HepG2 (cell line): ENCODE results near the gene OARD1. TPM values are rescaled to one million over a fixed set of nuclear protein-coding genes. Genes with fewer than 3 reads are reported as not detected.

Source experiments
- E2F5 ChIP-seq: sonication (generic); formaldehyde crosslinking; conservative IDR thresholded peaks from 2 replicates; pipeline ENCODE4 v1.4.0; 2020; ENCODE audit warnings: missing genetic modification reagents
- HMGXB4 ChIP-seq, 2 experiments: sonication (generic) in 1 of 2; formaldehyde crosslinking in 1 of 2; IDR thresholded peaks; 2 replicates each; pipeline versions ENCODE4 v1.4.0 to v1.6.1; 2018 to 2020; ENCODE audit warnings: missing genetic modification reagents in 2 of 2, borderline replicate concordance in 1 of 2, low read depth in 1 of 2, mild to moderate bottlenecking in 1 of 2, missing biosample characterization in 1 of 2
- HNF4A ChIP-seq: sonication (generic); formaldehyde crosslinking; IDR thresholded peaks from 2 replicates; pipeline ENCODE4 v1.4.0; 2020; ENCODE audit warnings: missing genetic modification reagents
- MED13 ChIP-seq: sonication (generic); formaldehyde crosslinking; IDR thresholded peaks from 2 replicates; pipeline ENCODE4 v1.5.0; 2020; ENCODE audit warnings: missing genetic modification reagents
- MEIS2 ChIP-seq: sonication (generic); formaldehyde crosslinking; IDR thresholded peaks from 2 replicates; pipeline ENCODE4 v1.9.0; 2021; ENCODE audit warnings: mild to moderate bottlenecking, missing genetic modification reagents
- NR0B2 ChIP-seq: sonication (generic); formaldehyde crosslinking; IDR thresholded peaks from 2 replicates; pipeline ENCODE4 v1.4.0; 2020; ENCODE audit warnings: mild to moderate bottlenecking, missing genetic modification reagents
- PBX3 ChIP-seq: sonication (generic); formaldehyde crosslinking; IDR thresholded peaks from 2 replicates; pipeline ENCODE4 v1.8.1; 2023; ENCODE audit warnings: missing genetic modification reagents, inconsistent platforms, borderline replicate concordance
- RBM39 ChIP-seq: fragments of 200-400 bp; formaldehyde crosslinking; IDR thresholded peaks from one replicate; pipeline ENCODE4 v1.6.1; 2018; ENCODE audit warnings: antibody characterized with exemption, mild to moderate bottlenecking, low read depth, low read length; ENCODE audit not compliant: poor library complexity, severe bottlenecking
- TEAD3 ChIP-seq: optimal IDR thresholded peaks from 2 replicates; pipeline ENCODE3; 2016; ENCODE audit warnings: borderline replicate concordance
- ZBTB34 ChIP-seq: sonication (generic); formaldehyde crosslinking; IDR thresholded peaks from 2 replicates; pipeline ENCODE4 v1.8.0; 2022; ENCODE audit warnings: mild to moderate bottlenecking, missing genetic modification reagents
- ZBTB44 ChIP-seq: sonication (generic); formaldehyde crosslinking; IDR thresholded peaks from 2 replicates; pipeline ENCODE4 v1.4.0; 2020; ENCODE audit warnings: missing genetic modification reagents
- ZFP36 ChIP-seq: fragments of 150-350 bp; IDR thresholded peaks from 2 replicates; pipeline ENCODE4 v1.6.1; 2018; ENCODE audit warnings: borderline replicate concordance, low read length, low read depth; ENCODE audit not compliant: partially characterized antibody
- ZFY ChIP-seq: sonication (generic); formaldehyde crosslinking; IDR thresholded peaks from 2 replicates; pipeline ENCODE4 v1.4.0; 2020; ENCODE audit warnings: missing genetic modification reagents
- ZNF543 ChIP-seq: sonication (generic); formaldehyde crosslinking; IDR thresholded peaks from 2 replicates; pipeline ENCODE4 v1.4.0; 2020; ENCODE audit warnings: mild to moderate bottlenecking, missing genetic modification reagents
- ZNF546 ChIP-seq: sonication (generic); formaldehyde crosslinking; conservative IDR thresholded peaks from 2 replicates; pipeline ENCODE4 v1.8.1; 2023; ENCODE audit warnings: mild to moderate bottlenecking, missing genetic modification reagents
- ZNF777 ChIP-seq: sonication (generic); formaldehyde crosslinking; IDR thresholded peaks from 2 replicates; pipeline ENCODE4 v1.4.0; 2020; ENCODE audit warnings: missing genetic modification reagents
- ZNF780A ChIP-seq: sonication (generic); formaldehyde crosslinking; IDR thresholded peaks from 2 replicates; pipeline ENCODE4 v1.8.0; 2022; ENCODE audit warnings: mild to moderate bottlenecking, missing genetic modification reagents, moderate library complexity
- ZNF839 ChIP-seq: sonication (generic); formaldehyde crosslinking; IDR thresholded peaks from 2 replicates; pipeline ENCODE4 v1.4.0; 2020; ENCODE audit warnings: missing genetic modification reagents, mild to moderate bottlenecking, borderline replicate concordance
- polyA plus RNA-seq, 8 experiments: library from polyadenylated mRNA; depleted of rRNA in 3 of 8; stranded (reverse) in 7 of 8; unstranded in 1 of 8; fragments of >200 nt; fragmentation: Illumina TruSeq in 4 of 8; extraction: Trizol in 4 of 8; gene quantifications; 2 replicates each; pipeline versions ENCODE4 v1.2.1 to v1.2.3, GENCODE V29; 2011 to 2016; ENCODE audit warnings: low read depth in 4 of 8, missing spikeins in 1 of 8, mixed read lengths in 1 of 8; ENCODE audit not compliant: insufficient read depth in 1 of 8
- total RNA-seq, 5 experiments: library from RNA; depleted of rRNA; stranded (reverse); fragments of >200 nt; fragmentation: Illumina TruSeq; extraction: Trizol; gene quantifications; 2 replicates each; pipeline ENCODE4 v1.2.3, GENCODE V29; 2016; ENCODE audit warnings: low read depth in 1 of 5

Gene OARD1
- total and polyA plus RNA-seq, 2 of the 13 experiments (the other 11 are each of a cell fraction or from before 2014, with no cell fraction given) = 18.4 to 49.0 TPM

- peak; percentile 49; the same call in 1 of the 2 replicates for TF ChIP-seq E2F5 (CRISPR knock-in tag)
- TF ChIP-seq ZNF839 (CRISPR knock-in tag) = 0 out of 2 replicates have a peak, but pooled peaks have one; percentile 22
- TF ChIP-seq MED13 = 0 out of 2 replicates have a peak, but pooled peaks have one; percentile 47
- TF ChIP-seq ZBTB34 (CRISPR knock-in tag) = peak; percentile 63; the same call in 1 of the 2 replicates
- peak; percentile 83 for TF ChIP-seq RBM39
- TF ChIP-seq HMGXB4 (CRISPR knock-in tag; IDR thresholded peaks at IDR 0.05; ENCODE audit: borderline replicate concordance in 1 of 2, low read depth in 1 of 2) = peak; percentile 84 to 88; a peak in 3 of 4 replicates
- TF ChIP-seq ZNF780A (CRISPR knock-in tag) = no peak
- TF ChIP-seq ZBTB44 (CRISPR knock-in tag) = no peak
- peak; percentile 80; the same call in 1 of the 2 replicates for TF ChIP-seq ZNF543
- peak; percentile 37; the same call in 1 of the 2 replicates for TF ChIP-seq PBX3 (CRISPR knock-in tag)
- 0 out of 2 replicates have a peak, but pooled peaks have one; percentile 59 for TF ChIP-seq ZNF546 (CRISPR knock-in tag)
- TF ChIP-seq MEIS2 (CRISPR knock-in tag) = peak; percentile 29; the same call in 1 of the 2 replicates
- peak; percentile 39; the same call in 1 of the 2 replicates for TF ChIP-seq ZNF777 (CRISPR knock-in tag)
- peak; percentile 18 for TF ChIP-seq TEAD3
- TF ChIP-seq HNF4A = peak; percentile 21
- no peak for TF ChIP-seq ZFP36
- TF ChIP-seq ZFY (CRISPR knock-in tag) = peak; percentile 66
- TF ChIP-seq NR0B2 (CRISPR knock-in tag) = peak; percentile 33; the same call in 1 of the 2 replicates
These were observed 44.2 kb downstream of the OARD1 start (continued) for GRCh38 chr6:41027799-41028560.
